Type B pancreatic cell (in vitro differentiated cells): ENCODE results near the gene TIMM44. TPM values are rescaled to one million over a fixed set of nuclear protein-coding genes. Genes with fewer than 3 reads are reported as not detected.
A peak's percentile ranks its signal among the peaks of the same experiment; 100 is the strongest.

Experiments used
- DNase-seq: peaks from one replicate; pipeline ENCODE4 v3.0.0; 2021; ENCODE audit warnings: mixed read lengths; ENCODE audit not compliant: unreplicated experiment; ENCODE audit errors: extremely low spot score
- H3K27ac Mint-ChIP-seq: 2 replicates; pipeline ENCODE4 v1.8.0; 2021; ENCODE audit warnings: mild to moderate bottlenecking, mixed read lengths
- H3K27me3 Mint-ChIP-seq: 2 replicates; pipeline ENCODE4 v1.8.0; 2021; ENCODE audit warnings: mixed read lengths
- H3K36me3 Mint-ChIP-seq: 2 replicates; pipeline ENCODE4 v1.8.0; 2021; ENCODE audit warnings: mixed read lengths
- H3K4me1 Mint-ChIP-seq: one replicate; pipeline ENCODE4 v1.8.0; 2021; ENCODE audit warnings: mixed read lengths; ENCODE audit not compliant: unreplicated experiment
- H3K4me3 Mint-ChIP-seq: 2 replicates; pipeline ENCODE4 v1.8.0; 2021; ENCODE audit warnings: mild to moderate bottlenecking, mixed read lengths
- H3K9me3 Mint-ChIP-seq: 2 replicates; pipeline ENCODE4 v1.8.0; 2021; ENCODE audit warnings: mixed read lengths
- total RNA-seq: library from RNA; stranded (reverse); gene quantifications from 2 replicates; pipeline ENCODE4 v1.2.1, GENCODE V29; 2021; ENCODE audit warnings: low replicate concordance
- TF ChIP-seq, protein P1 (sequence below): fragments of 200-600 bp; sonication (generic); conservative IDR thresholded peaks from 2 replicates; pipeline ENCODE4 v1.5.0; 2021; ENCODE audit warnings: antibody characterized with exemption, mild to moderate bottlenecking

The TIMM44 gene
- total RNA-seq, 1 donor from 2014 or later = 80.4 TPM

DNA sequence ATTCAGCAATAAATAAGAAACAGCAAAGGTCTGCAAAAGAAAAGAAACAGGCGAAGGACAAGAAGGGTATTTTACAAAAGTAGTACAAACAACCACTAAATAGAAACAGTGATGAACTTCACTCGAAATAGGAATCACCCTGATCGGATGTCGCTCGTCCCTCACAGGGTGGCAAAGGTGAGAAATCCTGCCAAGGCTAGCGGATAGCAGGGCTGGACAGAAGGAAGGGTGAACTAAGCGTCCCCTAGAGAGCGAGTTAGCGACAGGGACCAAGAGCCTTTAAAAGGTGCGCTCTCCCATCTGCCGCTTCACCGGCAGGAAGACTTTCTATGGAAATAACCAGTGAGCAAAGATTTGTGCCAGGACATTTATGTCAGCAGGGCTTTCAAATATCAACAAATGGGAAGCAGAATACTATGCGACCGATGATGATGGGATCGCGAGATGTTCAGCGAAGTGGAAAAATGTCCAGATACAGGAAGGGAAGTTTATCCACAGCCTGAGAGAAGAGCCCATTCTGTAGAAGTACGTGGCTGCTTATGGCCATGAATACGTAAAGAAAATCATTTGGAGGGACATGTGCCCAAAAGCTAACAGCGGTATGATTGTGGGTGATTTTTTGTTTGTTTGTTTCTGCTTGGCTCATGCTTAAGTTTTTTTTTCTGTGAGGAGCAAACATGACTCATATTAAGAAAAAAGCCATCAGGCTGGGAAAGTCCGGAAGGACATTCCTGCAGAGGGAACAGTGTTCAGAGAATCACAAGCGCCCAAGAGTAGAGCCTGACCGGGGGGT is 43.1 kb upstream of the TIMM44 start:
- DNase-seq = no peak
- H3K27ac Mint-ChIP-seq = no peak overlapping the region
- peaks cover 8% of the 10 kb centered on the region for H3K4me1 Mint-ChIP-seq
- TF ChIP-seq, protein P1, sequence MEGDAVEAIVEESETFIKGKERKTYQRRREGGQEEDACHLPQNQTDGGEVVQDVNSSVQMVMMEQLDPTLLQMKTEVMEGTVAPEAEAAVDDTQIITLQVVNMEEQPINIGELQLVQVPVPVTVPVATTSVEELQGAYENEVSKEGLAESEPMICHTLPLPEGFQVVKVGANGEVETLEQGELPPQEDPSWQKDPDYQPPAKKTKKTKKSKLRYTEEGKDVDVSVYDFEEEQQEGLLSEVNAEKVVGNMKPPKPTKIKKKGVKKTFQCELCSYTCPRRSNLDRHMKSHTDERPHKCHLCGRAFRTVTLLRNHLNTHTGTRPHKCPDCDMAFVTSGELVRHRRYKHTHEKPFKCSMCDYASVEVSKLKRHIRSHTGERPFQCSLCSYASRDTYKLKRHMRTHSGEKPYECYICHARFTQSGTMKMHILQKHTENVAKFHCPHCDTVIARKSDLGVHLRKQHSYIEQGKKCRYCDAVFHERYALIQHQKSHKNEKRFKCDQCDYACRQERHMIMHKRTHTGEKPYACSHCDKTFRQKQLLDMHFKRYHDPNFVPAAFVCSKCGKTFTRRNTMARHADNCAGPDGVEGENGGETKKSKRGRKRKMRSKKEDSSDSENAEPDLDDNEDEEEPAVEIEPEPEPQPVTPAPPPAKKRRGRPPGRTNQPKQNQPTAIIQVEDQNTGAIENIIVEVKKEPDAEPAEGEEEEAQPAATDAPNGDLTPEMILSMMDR = no peak
- peaks cover 14% of the 10 kb centered on the region for H3K36me3 Mint-ChIP-seq
- no peaks in the 10 kb centered on the region for H3K9me3 Mint-ChIP-seq
- H3K4me3 Mint-ChIP-seq = no peak overlapping the region
- no peaks in the 10 kb centered on the region for H3K27me3 Mint-ChIP-seq

DNA sequence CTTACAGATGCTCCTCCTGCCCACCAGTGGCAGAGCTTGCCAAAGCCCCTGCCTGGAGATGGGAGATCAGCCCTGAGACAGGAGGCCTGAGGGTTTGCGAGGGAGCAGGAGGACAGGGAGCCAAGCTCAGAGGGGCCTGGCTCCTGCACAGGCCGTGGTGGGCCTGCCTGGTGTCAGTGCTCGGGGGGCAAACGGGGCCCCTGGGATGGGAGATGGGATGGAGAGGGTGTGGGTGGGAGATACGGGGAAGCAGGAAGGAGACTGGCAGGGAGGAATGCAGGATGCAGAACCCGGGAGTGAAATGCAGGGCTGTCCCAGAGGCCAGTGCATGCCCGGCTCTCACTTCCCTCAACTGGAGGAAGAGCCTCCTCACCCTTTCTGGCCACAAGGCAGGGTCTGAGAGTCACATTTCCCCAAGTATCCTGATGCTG is 42.0 kb upstream of the TIMM44 start:
- TF ChIP-seq, protein P1 = no peak
- Mint-ChIP-seq H3K36me3 (peaks cover 12% of the 10 kb centered on the region), H3K27ac (no peak overlapping the region), H3K4me1 (peaks cover 8% of the 10 kb centered on the region), H3K4me3 (no peak overlapping the region), H3K9me3 (no peaks in the 10 kb centered on the region), H3K27me3 (no peaks in the 10 kb centered on the region)
- no peak for DNase-seq

DNA sequence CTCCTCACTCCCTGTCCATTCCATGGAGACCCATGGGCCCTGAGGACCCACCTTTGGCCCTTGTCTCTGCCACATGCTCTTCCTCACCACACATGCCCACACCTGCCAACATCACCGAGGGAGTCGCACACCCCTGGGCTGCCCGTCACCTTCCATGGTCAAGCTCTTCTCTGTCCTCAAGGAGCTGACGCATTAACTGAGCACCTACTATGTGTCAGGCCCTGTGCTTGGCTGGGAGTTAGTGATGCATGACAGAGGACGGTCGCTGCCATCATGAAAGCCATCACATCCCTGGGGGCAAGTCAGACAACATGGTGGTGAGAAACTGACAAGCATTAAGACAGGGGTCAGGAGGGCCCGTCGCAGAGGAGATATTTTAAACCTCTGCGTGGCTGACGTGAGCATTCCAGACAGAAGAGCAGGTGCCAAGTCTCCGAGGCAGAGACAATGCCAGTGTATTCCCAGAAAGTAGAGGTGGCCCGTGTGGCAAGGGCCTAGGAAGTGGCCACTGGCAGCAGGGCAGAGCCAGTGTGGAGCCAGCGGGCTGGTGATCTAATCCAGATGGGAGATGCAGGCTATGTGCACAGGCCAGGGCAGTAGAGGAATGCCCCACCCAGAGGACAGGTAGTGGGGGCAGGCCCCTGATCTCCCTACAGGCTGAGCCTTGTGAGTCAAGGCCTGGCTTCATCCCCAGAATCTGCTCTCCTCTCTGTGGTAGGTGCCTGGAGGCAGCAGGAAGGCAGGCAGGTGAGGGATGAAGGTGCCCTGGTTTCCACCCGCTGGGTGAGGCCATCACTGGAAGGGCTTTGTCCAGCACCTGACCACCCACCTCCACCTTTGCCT is 40.8 kb upstream of the TIMM44 start:
- Mint-ChIP-seq H3K4me3 (no peak overlapping the region), H3K27ac (no peak overlapping the region), H3K27me3 (no peaks in the 10 kb centered on the region), H3K36me3 (peaks cover 12% of the 10 kb centered on the region), H3K9me3 (no peaks in the 10 kb centered on the region), H3K4me1 (peaks cover 8% of the 10 kb centered on the region)
- no peak for DNase-seq
- TF ChIP-seq, protein P1 = no peak

DNA sequence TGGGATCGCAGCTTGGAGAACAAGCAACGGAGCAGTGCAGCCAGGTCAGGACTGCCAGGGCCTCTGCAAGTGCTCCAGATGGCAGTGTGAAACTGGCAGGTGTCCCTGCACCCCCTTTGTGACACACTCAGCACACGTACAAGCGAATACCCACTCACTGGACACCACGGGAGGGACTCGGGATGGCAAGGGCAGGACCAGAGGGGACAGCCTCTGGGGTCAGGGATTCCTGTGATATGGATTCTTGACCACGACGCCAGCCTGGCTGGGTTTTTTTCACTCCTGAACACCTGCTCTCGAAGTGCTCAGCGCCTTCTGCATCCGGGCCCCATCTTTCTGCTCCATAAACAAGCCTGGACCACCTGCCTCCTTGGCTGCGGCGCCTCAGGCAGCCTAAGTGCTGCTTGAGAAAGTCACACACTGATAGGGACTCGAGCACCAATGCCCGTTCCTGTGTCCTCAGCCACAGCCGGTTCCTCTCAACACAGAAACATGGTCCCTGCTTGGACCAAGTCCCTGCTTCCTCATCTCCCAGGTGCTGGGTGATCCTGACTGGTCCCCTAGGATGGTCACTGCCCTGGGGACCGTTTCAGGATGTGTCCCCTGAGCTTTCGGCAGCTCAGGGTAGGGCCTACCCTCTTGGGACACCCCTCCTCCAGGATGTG is 40.0 kb upstream of the TIMM44 start:
- Mint-ChIP-seq H3K9me3 (no peaks in the 10 kb centered on the region), H3K27me3 (no peaks in the 10 kb centered on the region), H3K4me1 (peaks cover 8% of the 10 kb centered on the region), H3K4me3 (no peak overlapping the region), H3K36me3 (peaks cover 9% of the 10 kb centered on the region), H3K27ac (no peak overlapping the region)
- DNase-seq = no peak
- TF ChIP-seq, protein P1 = no peak

DNA sequence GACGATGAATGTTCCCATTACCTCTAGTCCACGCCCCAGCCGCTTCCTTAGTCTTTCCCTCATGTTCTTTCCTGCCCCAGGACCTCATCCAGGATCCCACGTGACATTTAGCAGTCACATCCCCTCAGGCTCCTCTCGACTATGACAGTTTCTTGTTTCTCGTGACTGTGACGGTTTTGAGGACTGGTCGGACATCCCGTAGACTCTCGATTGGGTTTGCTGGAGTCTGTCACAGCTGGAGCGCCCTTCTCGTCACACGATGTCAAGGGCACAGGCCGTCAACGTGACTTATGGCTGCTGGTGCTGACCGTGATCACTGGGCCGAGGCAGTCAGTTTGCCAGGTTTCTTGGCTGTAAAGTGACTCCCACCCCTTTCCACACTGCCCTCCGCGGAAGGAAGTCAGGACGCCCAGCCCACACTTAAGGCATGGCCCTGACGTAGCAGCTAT is 39.2 kb upstream of the TIMM44 start:
- Mint-ChIP-seq H3K36me3 (peaks cover 2% of the 10 kb centered on the region), H3K4me3 (no peak overlapping the region), H3K27me3 (no peaks in the 10 kb centered on the region), H3K4me1 (peaks cover 8% of the 10 kb centered on the region), H3K27ac (peak overlapping the region; percentile 59), H3K9me3 (no peaks in the 10 kb centered on the region)
- TF ChIP-seq, protein P1 = no peak
- no peak for DNase-seq
